K562 (cell line): ENCODE results near the gene LPIN2.

Experiments
- SIN3A ChIP-seq, 2 experiments: fragments of 150-350 bp in 1 of 2; IDR thresholded peaks; 2 replicates each; pipeline ENCODE4 v1.6.1; 2011 to 2016; ENCODE audit warnings: borderline replicate concordance in 2 of 2, low read depth in 2 of 2, low read length in 2 of 2, mild to moderate bottlenecking in 2 of 2, moderate library complexity in 2 of 2; ENCODE audit not compliant: control insufficient read depth in 1 of 2
- ZNF324 ChIP-seq: fragments of 250-450 bp; sonication (Bioruptor Pico); IDR thresholded peaks from 2 replicates; pipeline ENCODE4 v1.4.0; 2020; ENCODE audit warnings: mild to moderate bottlenecking
- ZNF717 ChIP-seq: fragments of 250-450 bp; sonication (Bioruptor Pico); IDR thresholded peaks from 2 replicates; pipeline ENCODE4 v1.5.0; 2021
- ZNF780A ChIP-seq: fragments of 250-450 bp; sonication (Bioruptor Pico); IDR thresholded peaks from 2 replicates; pipeline ENCODE4 v1.5.0; 2021; ENCODE audit warnings: mild to moderate bottlenecking

- TF ChIP-seq ZNF780A (CRISPR knock-in tag) (no peak), ZNF324 (CRISPR knock-in tag) (no peak), SIN3A (IDR thresholded peaks at IDR 0.05; ENCODE audit: borderline replicate concordance in 2 of 2, control insufficient read depth in 1 of 2, low read depth in 2 of 2, low read length in 2 of 2) (no peak), ZNF717 (CRISPR knock-in tag) (no peak)
These were observed 27.9 kb upstream of the LPIN2 start for GRCh38 chr18:3040881-3041280.
